Fibroblast of mammary gland (primary cell): Measurements from ENCODE around the gene RGL1.

ENCODE experiments used
- DNase-seq: peaks from one replicate; pipeline ENCODE4 v3.0.0-alpha.2; 2010; ENCODE audit warnings: low read depth
- H3K4me3 ChIP-seq: 2 replicates; pipeline ENCODE4 v1.5.1; 2011; ENCODE audit warnings: low read depth, mild to moderate bottlenecking, low read length, moderate library complexity; ENCODE audit not compliant: control insufficient read depth
- TF ChIP-seq, protein P1 (sequence below): conservative IDR thresholded peaks from 2 replicates; pipeline ENCODE4 v1.5.1; 2011; ENCODE audit warnings: low read depth, low read length, inconsistent platforms; ENCODE audit not compliant: control insufficient read depth, insufficient read depth

RGL1 gene

DNA sequence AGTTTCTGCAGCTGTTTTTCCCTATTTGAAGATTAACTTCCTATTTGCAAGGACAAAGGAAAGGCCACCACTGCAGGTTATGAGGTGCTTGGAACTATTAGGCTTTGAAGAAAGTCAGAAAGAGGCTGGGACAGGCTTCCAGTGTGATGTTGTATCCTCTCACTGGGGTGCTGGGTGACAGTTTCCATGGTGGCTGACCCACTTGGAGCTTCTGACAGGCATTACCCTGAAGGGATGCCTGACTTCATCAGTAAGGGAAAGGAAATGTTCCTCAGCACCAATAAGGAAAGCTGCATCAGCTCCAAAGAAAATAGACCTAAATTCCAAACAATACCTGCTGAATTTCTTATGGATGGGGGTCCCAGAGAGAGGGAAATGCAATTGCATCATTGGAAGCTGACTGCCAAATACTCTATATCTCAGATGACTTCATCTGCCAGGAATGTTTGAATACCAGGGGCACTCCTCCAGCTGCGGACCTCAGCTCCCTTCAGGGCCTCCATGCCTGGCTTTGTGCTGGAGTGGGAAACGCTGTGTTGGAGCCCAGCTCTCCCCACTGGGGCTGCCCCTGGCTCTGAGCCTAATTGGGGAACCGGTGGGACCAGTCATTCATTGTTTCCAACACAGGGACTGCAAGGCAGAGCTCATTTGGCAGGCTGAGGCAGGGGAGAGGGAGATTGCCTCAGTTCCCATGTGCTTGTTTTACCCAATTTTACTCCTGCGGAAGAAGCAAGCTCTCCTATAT lies 76.6 kb downstream of the RGL1 start:
- TF ChIP-seq, protein P1, sequence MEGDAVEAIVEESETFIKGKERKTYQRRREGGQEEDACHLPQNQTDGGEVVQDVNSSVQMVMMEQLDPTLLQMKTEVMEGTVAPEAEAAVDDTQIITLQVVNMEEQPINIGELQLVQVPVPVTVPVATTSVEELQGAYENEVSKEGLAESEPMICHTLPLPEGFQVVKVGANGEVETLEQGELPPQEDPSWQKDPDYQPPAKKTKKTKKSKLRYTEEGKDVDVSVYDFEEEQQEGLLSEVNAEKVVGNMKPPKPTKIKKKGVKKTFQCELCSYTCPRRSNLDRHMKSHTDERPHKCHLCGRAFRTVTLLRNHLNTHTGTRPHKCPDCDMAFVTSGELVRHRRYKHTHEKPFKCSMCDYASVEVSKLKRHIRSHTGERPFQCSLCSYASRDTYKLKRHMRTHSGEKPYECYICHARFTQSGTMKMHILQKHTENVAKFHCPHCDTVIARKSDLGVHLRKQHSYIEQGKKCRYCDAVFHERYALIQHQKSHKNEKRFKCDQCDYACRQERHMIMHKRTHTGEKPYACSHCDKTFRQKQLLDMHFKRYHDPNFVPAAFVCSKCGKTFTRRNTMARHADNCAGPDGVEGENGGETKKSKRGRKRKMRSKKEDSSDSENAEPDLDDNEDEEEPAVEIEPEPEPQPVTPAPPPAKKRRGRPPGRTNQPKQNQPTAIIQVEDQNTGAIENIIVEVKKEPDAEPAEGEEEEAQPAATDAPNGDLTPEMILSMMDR: no peak
- no peak overlapping the region for H3K4me3 ChIP-seq
- peak; percentile 72 for DNase-seq

DNA sequence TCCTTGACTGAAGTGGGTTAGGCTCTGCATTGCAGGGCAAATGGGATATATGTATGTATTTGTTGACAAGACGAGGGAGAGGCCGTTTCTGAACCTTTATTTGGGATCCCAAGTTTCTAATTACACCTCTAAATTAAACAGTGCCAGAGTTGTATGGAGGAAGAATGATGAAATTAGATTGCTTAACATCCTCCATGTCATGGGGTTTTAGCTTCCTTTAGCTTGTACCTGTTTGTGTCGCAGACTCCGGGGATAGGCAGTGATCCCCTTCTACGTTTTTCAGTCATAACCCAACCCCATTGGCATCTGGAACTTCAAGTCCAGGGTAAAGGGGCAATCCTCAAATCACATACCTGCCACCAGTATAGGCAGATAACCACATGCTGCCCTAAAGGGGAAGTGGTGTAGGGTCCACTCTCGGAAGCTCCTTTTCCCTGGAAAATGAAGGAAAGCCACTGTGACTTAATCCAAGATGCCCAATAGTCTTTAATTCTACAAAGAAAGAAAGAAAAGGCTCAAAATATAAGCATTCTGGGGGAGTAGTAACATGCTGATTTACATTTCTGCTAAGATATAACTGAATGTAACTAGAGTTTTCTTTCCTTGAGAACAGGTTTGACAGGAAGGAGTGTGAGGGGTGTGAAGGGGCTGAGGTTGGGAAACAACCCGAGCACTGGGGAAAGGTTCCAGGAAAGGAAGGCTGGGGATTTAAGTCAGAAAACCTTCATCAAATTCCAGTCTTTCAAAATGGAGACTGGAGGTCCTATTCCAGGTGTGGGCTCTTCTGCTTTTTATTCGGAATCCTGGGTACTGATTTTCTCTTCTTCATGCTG lies 77.6 kb downstream of the RGL1 start:
- H3K4me3 ChIP-seq: no peak overlapping the region
- DNase-seq: no peak
- TF ChIP-seq, protein P1: no peak

GRCh38 chr1:183883623-183884022 lies 78.7 kb downstream of the RGL1 start:
- no peak overlapping the region for H3K4me3 ChIP-seq
- TF ChIP-seq, protein P1: no peak
- DNase-seq: no peak

GRCh38 chr1:183884526-183884925 lies 79.6 kb downstream of the RGL1 start:
- DNase-seq: no peak
- H3K4me3 ChIP-seq: no peak overlapping the region
- TF ChIP-seq, protein P1: no peak

- TF ChIP-seq, protein P1: no peak
Observed at GRCh38 chr1:183885142-183885735, 80.3 kb downstream of the RGL1 start.

GRCh38 chr1:183886083-183886828 lies 81.3 kb downstream of the RGL1 start:
- TF ChIP-seq, protein P1: no peak
- no peak overlapping the region for H3K4me3 ChIP-seq
- no peak for DNase-seq

More at GRCh38 chr1:183885142-183885735, 80.3 kb downstream of the RGL1 start:
- DNase-seq: peak; percentile 51
- no peak overlapping the region for H3K4me3 ChIP-seq
